WTC11 (cell line): ENCODE measurements around the gene OR4D1. TPM values are rescaled to one million over a fixed set of nuclear protein-coding genes. Genes with fewer than 3 reads are reported as not detected.
A peak's percentile ranks its signal among the peaks of the same experiment; 100 is the strongest.

Experiments used
- ATAC-seq: fragments of 200-7000 bp; cut with Tn5 transposase; 2 replicates; pipeline ENCODE4 v1.10.0; 2021; ENCODE audit warnings: mild to moderate bottlenecking, moderate library complexity
- CTCF ChIA-PET: fragments of 300-600 bp; sonication (Branson Sonifier 250); formaldehyde crosslinking; loops from one replicate; lab custom pipeline; 2021; ENCODE audit warnings: antibody characterized with exemption; lab: Charles Lee
- POLR2A ChIA-PET: fragments of 350-600 bp; sonication (Branson Sonifier 250); formaldehyde crosslinking; loops from one replicate; lab custom pipeline; 2021; ENCODE audit warnings: antibody characterized with exemption; lab: Charles Lee
- DNase-seq: peaks from one replicate; pipeline ENCODE4 v3.0.0; 2021; ENCODE audit warnings: low spot score
- H3K27ac Mint-ChIP-seq: 2 replicates; pipeline ENCODE4 v1.8.0; 2021; ENCODE audit warnings: mixed read lengths
- H3K27me3 Mint-ChIP-seq: 2 replicates; pipeline ENCODE4 v1.8.0; 2021; ENCODE audit warnings: low read depth, mild to moderate bottlenecking, moderate library complexity, mixed read lengths
- H3K36me3 Mint-ChIP-seq: 2 replicates; pipeline ENCODE4 v1.8.0; 2021; ENCODE audit warnings: mixed read lengths
- H3K4me1 Mint-ChIP-seq: 2 replicates; pipeline ENCODE4 v1.8.0; 2022; ENCODE audit warnings: mixed read lengths
- H3K4me3 Mint-ChIP-seq: 2 replicates; pipeline ENCODE4 v1.8.0; 2021; ENCODE audit warnings: mild to moderate bottlenecking, moderate library complexity, mixed read lengths
- H3K9me3 Mint-ChIP-seq: 2 replicates; pipeline ENCODE4 v1.8.0; 2021; ENCODE audit warnings: mixed read lengths
- ATF1 ChIP-seq: sonication (generic); formaldehyde crosslinking; IDR thresholded peaks from 2 replicates; pipeline ENCODE4 v1.8.1; 2023; ENCODE audit warnings: mild to moderate bottlenecking, moderate library complexity, missing genetic modification reagents
- FOXJ3 ChIP-seq: sonication (generic); formaldehyde crosslinking; IDR thresholded peaks from 2 replicates; pipeline ENCODE4 v1.9.0; 2021; ENCODE audit warnings: missing genetic modification reagents, mild to moderate bottlenecking, borderline replicate concordance
- FOXK1 ChIP-seq: sonication (generic); formaldehyde crosslinking; IDR thresholded peaks from 2 replicates; pipeline ENCODE4 v1.8.0; 2022; ENCODE audit warnings: mild to moderate bottlenecking, moderate library complexity, missing genetic modification reagents
- GTF2I ChIP-seq: fragments of 250-450 bp; sonication (Bioruptor Pico); conservative IDR thresholded peaks from 2 replicates; pipeline ENCODE4 v1.4.0; 2021; ENCODE audit warnings: mild to moderate bottlenecking
- KAT7 ChIP-seq: sonication (generic); formaldehyde crosslinking; IDR thresholded peaks from 2 replicates; pipeline ENCODE4 v1.8.1; 2023; ENCODE audit warnings: missing genetic modification reagents, mild to moderate bottlenecking, borderline replicate concordance
- MAX ChIP-seq: sonication (generic); formaldehyde crosslinking; IDR thresholded peaks from 2 replicates; pipeline ENCODE4 v1.8.0; 2022; ENCODE audit warnings: mild to moderate bottlenecking, missing genetic modification reagents
- NFE2L1 ChIP-seq: sonication (generic); formaldehyde crosslinking; IDR thresholded peaks from 2 replicates; pipeline ENCODE4 v1.8.1; 2023; ENCODE audit warnings: missing genetic modification reagents
- PREB ChIP-seq: sonication (generic); formaldehyde crosslinking; IDR thresholded peaks from 2 replicates; pipeline ENCODE4 v1.8.1; 2022; ENCODE audit warnings: mild to moderate bottlenecking, missing genetic modification reagents, moderate library complexity, borderline replicate concordance
- SP1 ChIP-seq: sonication (generic); formaldehyde crosslinking; conservative IDR thresholded peaks from 2 replicates; pipeline ENCODE4 v1.8.1; 2022; ENCODE audit warnings: missing genetic modification reagents
- TP53 ChIP-seq: sonication (generic); formaldehyde crosslinking; IDR thresholded peaks from 2 replicates; pipeline ENCODE4 v1.8.1; 2023; ENCODE audit warnings: mild to moderate bottlenecking, missing genetic modification reagents
- ZNF232 ChIP-seq: sonication (generic); formaldehyde crosslinking; IDR thresholded peaks from 2 replicates; pipeline ENCODE4 v1.8.0; 2022; ENCODE audit warnings: mild to moderate bottlenecking, missing genetic modification reagents
- ZNF423 ChIP-seq: fragments of 250-450 bp; sonication (Bioruptor Pico); IDR thresholded peaks from 2 replicates; pipeline ENCODE4 v2.1.2; 2022; ENCODE audit warnings: mild to moderate bottlenecking, moderate library complexity
- total RNA-seq: library from RNA; stranded (reverse); gene quantifications from 3 replicates; pipeline ENCODE4 v1.2.3, GENCODE V29; 2021
- TF ChIP-seq, protein P1 (sequence below): fragments of 250-450 bp; sonication (Bioruptor Pico); IDR thresholded peaks from 2 replicates; pipeline ENCODE4 v1.8.0; 2021; ENCODE audit warnings: mild to moderate bottlenecking
- TF ChIP-seq, protein P2 (sequence below): sonication (generic); formaldehyde crosslinking; IDR thresholded peaks from 2 replicates; pipeline ENCODE4 v1.8.1; 2023; ENCODE audit warnings: mild to moderate bottlenecking, missing genetic modification reagents
- TF ChIP-seq, protein P3 (sequence below): sonication (generic); formaldehyde crosslinking; IDR thresholded peaks from 2 replicates; pipeline ENCODE4 v1.8.1; 2022; ENCODE audit warnings: low read depth, mild to moderate bottlenecking, moderate library complexity, missing genetic modification reagents, borderline replicate concordance

OR4D1 gene
- total RNA-seq, 1 experiment from 2014 or later: 0.17 TPM

GRCh38 chr17:58156839-58157803 is 8.9 kb downstream of the OR4D1 start (continued):
- TF ChIP-seq, protein P1, sequence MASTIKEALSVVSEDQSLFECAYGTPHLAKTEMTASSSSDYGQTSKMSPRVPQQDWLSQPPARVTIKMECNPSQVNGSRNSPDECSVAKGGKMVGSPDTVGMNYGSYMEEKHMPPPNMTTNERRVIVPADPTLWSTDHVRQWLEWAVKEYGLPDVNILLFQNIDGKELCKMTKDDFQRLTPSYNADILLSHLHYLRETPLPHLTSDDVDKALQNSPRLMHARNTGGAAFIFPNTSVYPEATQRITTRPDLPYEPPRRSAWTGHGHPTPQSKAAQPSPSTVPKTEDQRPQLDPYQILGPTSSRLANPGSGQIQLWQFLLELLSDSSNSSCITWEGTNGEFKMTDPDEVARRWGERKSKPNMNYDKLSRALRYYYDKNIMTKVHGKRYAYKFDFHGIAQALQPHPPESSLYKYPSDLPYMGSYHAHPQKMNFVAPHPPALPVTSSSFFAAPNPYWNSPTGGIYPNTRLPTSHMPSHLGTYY (CRISPR knock-in tag): 0 out of 2 replicates have a peak, but pooled peaks have one; percentile 11
- TF ChIP-seq NFE2L1: peak; percentile 36; the same call in 1 of the 2 replicates
- TF ChIP-seq MAX (CRISPR knock-in tag): peak; percentile 87
- peak; percentile 27; the same call in 1 of the 2 replicates for TF ChIP-seq FOXK1 (CRISPR knock-in tag)
- TF ChIP-seq KAT7 (CRISPR knock-in tag): no peak
- TF ChIP-seq SP1 (CRISPR knock-in tag): peak; percentile 47

DNA sequence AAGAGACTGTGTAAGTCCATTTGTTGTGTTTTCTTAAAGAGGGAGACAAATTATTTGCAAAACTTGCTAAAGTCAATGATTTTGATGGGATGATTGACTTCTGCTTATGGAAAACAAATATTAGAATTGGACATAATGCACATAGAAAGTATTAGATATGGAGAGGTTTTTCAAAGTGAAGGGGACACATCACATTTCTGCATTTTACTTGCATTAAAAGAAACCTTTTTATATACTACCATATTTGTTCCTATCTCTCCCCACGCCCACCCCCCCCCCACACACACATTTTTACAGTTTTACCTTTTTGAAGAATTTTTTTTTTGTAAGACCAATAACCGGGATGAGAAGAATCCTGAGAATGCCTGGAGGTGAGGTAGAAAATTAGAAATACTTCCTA is 10.0 kb downstream of the OR4D1 start:
- TF ChIP-seq PREB (CRISPR knock-in tag) (no peak), ATF1 (CRISPR knock-in tag) (no peak), NFE2L1 (no peak), ZNF423 (CRISPR knock-in tag) (no peak), GTF2I (CRISPR knock-in tag) (no peak), FOXJ3 (CRISPR knock-in tag) (no peak)
- TF ChIP-seq, protein P2, sequence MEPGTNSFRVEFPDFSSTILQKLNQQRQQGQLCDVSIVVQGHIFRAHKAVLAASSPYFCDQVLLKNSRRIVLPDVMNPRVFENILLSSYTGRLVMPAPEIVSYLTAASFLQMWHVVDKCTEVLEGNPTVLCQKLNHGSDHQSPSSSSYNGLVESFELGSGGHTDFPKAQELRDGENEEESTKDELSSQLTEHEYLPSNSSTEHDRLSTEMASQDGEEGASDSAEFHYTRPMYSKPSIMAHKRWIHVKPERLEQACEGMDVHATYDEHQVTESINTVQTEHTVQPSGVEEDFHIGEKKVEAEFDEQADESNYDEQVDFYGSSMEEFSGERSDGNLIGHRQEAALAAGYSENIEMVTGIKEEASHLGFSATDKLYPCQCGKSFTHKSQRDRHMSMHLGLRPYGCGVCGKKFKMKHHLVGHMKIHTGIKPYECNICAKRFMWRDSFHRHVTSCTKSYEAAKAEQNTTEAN: no peak
- TF ChIP-seq, protein P3, sequence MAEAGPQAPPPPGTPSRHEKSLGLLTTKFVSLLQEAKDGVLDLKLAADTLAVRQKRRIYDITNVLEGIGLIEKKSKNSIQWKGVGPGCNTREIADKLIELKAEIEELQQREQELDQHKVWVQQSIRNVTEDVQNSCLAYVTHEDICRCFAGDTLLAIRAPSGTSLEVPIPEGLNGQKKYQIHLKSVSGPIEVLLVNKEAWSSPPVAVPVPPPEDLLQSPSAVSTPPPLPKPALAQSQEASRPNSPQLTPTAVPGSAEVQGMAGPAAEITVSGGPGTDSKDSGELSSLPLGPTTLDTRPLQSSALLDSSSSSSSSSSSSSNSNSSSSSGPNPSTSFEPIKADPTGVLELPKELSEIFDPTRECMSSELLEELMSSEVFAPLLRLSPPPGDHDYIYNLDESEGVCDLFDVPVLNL (CRISPR knock-in tag): no peak
- TF ChIP-seq, all 79 proteins: peak for 0
- Mint-ChIP-seq H3K27me3 (peaks cover 81% of the 10 kb centered on the region), H3K27ac (no peak overlapping the region), H3K4me1 (peaks cover 6% of the 10 kb centered on the region; the same call in 1 of the 2 replicates), H3K4me3 (no peak overlapping the region), H3K9me3 (no peaks in the 10 kb centered on the region), H3K36me3 (no peaks in the 10 kb centered on the region)
- CTCF ChIA-PET: interaction anchor here (1.4 to 2.0 kb wide), 3 partner anchors 15 to 325 kb away, joined by 3 to 11 read pairs (median 4); no protein-coding TSS in a partner anchor
- POLR2A ChIA-PET: no interaction called here
- DNase-seq (no peak), ATAC-seq (no peak)

DNA sequence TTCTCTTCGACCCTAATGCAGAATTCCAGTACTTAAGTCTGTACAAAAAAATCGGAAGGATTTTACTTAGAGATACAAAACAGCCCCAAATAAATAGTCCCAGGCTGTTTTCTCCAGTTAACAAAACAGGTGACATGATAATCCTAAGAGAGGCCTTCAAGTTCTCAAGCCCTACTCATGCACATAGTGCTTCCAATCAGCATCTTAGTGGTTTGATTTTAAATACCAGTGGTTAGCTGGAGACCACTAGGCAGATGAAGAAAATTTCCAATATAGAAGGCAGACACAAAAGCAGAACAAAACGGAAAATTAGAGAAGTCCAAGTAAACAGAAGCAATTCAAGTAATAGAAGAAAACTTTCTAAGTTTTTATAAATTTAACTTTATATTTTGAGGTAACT is 13.4 kb downstream of the OR4D1 start:
- peaks cover 72% of the 10 kb centered on the region for H3K27me3 Mint-ChIP-seq
- H3K4me1 Mint-ChIP-seq: peaks cover 6% of the 10 kb centered on the region; the same call in 1 of the 2 replicates
- ChIA-PET CTCF (no interaction called here), POLR2A (no interaction called here)
- H3K27ac Mint-ChIP-seq: no peak overlapping the region
- H3K9me3 Mint-ChIP-seq: no peaks in the 10 kb centered on the region
- H3K4me3 Mint-ChIP-seq: no peak overlapping the region
- TF ChIP-seq ZNF232 (no peak), TP53 (CRISPR knock-in tag) (no peak)
- ATAC-seq (no peak), DNase-seq (no peak)
- H3K36me3 Mint-ChIP-seq: no peaks in the 10 kb centered on the region
